ENCODE results near the gene GRWD1.

GRWD1 gene

GRCh38 chr19:48496959-48497727 is 51.4 kb downstream of the GRWD1 start:
- Histone ChIP-seq H3K36me3 (ENCODE audit: control insufficient read depth in 1 of 2, insufficient read depth in 2 of 2, low read length in 2 of 2) (no peaks in the 10 kb centered on the region), H3K4me1 (ENCODE audit: control insufficient read depth in 1 of 2, insufficient read depth in 2 of 2, low read length in 2 of 2) (peaks cover 20 to 40% of the 10 kb centered on the region in 2 donors), H3K9ac (ENCODE audit: low read depth in 1 of 2, low read length in 2 of 2) (peak overlapping the region; percentile 1 to 18), H3K27me3 (ENCODE audit: control insufficient read depth in 1 of 2, insufficient read depth in 2 of 2, low read length in 2 of 2) (peaks cover 7 to 14% of the 10 kb centered on the region in 2 donors), H3K9me3 (ENCODE audit: control insufficient read depth in 1 of 2, low read length in 2 of 2) (no peaks in the 10 kb centered on the region), H3K27ac (ENCODE audit: low read depth, low read length) (no peak overlapping the region), H3K4me3 (ENCODE audit: low read depth in 1 of 2, low read length in 2 of 2) (peak overlapping the region; percentile 15 to 48)

- Histone ChIP-seq H3K4me3 (ENCODE audit: low read depth in 1 of 2, low read length in 2 of 2) (peak overlapping the region; percentile 8 to 48), H3K36me3 (ENCODE audit: control insufficient read depth in 1 of 2, insufficient read depth in 2 of 2, low read length in 2 of 2) (no peaks in the 10 kb centered on the region), H3K27me3 (ENCODE audit: control insufficient read depth in 1 of 2, insufficient read depth in 2 of 2, low read length in 2 of 2) (peaks cover 7 to 14% of the 10 kb centered on the region in 2 donors), H3K9me3 (ENCODE audit: control insufficient read depth in 1 of 2, low read length in 2 of 2) (no peaks in the 10 kb centered on the region), H3K4me1 (ENCODE audit: control insufficient read depth in 1 of 2, insufficient read depth in 2 of 2, low read length in 2 of 2) (peaks cover 20 to 37% of the 10 kb centered on the region in 2 donors), H3K9ac (ENCODE audit: low read depth in 1 of 2, low read length in 2 of 2) (peak overlapping the region; percentile 18 to 25), H3K27ac (ENCODE audit: low read depth, low read length) (no peak overlapping the region)
Observed at GRCh38 chr19:48497728-48498594, 52.2 kb downstream of the GRWD1 start.

GRCh38 chr19:48498595-48499311 is 53.0 kb downstream of the GRWD1 start:
- Histone ChIP-seq H3K4me3 (ENCODE audit: low read depth in 1 of 2, low read length in 2 of 2) (no peak overlapping the region), H3K36me3 (ENCODE audit: control insufficient read depth in 1 of 2, insufficient read depth in 2 of 2, low read length in 2 of 2) (no peaks in the 10 kb centered on the region), H3K27ac (ENCODE audit: low read depth, low read length) (no peak overlapping the region), H3K4me1 (ENCODE audit: control insufficient read depth in 1 of 2, insufficient read depth in 2 of 2, low read length in 2 of 2) (peaks cover 20 to 37% of the 10 kb centered on the region in 2 donors), H3K9ac (ENCODE audit: low read depth in 1 of 2, low read length in 2 of 2) (no peak overlapping the region), H3K9me3 (ENCODE audit: control insufficient read depth in 1 of 2, low read length in 2 of 2) (no peaks in the 10 kb centered on the region), H3K27me3 (ENCODE audit: control insufficient read depth in 1 of 2, insufficient read depth in 2 of 2, low read length in 2 of 2) (peaks cover 7 to 14% of the 10 kb centered on the region in 2 donors)

- H3K36me3 ChIP-seq (ENCODE audit: control insufficient read depth in 1 of 2, insufficient read depth in 2 of 2, low read length in 2 of 2): no peaks in the 10 kb centered on the region
- H3K27ac ChIP-seq (ENCODE audit: low read depth, low read length): no peak overlapping the region
- no peaks in the 10 kb centered on the region for H3K9me3 ChIP-seq (ENCODE audit: control insufficient read depth in 1 of 2, low read length in 2 of 2)
- H3K9ac ChIP-seq (ENCODE audit: low read depth in 1 of 2, low read length in 2 of 2): no peak overlapping the region
- H3K4me3 ChIP-seq (ENCODE audit: low read depth in 1 of 2, low read length in 2 of 2): no peak overlapping the region
- H3K27me3 ChIP-seq (ENCODE audit: control insufficient read depth in 1 of 2, insufficient read depth in 2 of 2, low read length in 2 of 2): peaks cover 7 to 14% of the 10 kb centered on the region in 2 donors
- peaks cover 15 to 31% of the 10 kb centered on the region in 2 donors for H3K4me1 ChIP-seq (ENCODE audit: control insufficient read depth in 1 of 2, insufficient read depth in 2 of 2, low read length in 2 of 2)
Observed at GRCh38 chr19:48499316-48500090, 53.7 kb downstream of the GRWD1 start.

GRCh38 chr19:48500830-48501493 is 55.2 kb downstream of the GRWD1 start:
- Histone ChIP-seq H3K9me3 (ENCODE audit: control insufficient read depth in 1 of 2, low read length in 2 of 2) (no peaks in the 10 kb centered on the region), H3K9ac (ENCODE audit: low read depth in 1 of 2, low read length in 2 of 2) (peak overlapping the region; percentile 36 to 39), H3K4me3 (ENCODE audit: low read depth in 1 of 2, low read length in 2 of 2) (peak overlapping the region; percentile 53 to 67), H3K4me1 (ENCODE audit: control insufficient read depth in 1 of 2, insufficient read depth in 2 of 2, low read length in 2 of 2) (peaks cover 4 to 19% of the 10 kb centered on the region in 2 donors), H3K27ac (ENCODE audit: low read depth, low read length) (no peak overlapping the region), H3K27me3 (ENCODE audit: control insufficient read depth in 1 of 2, insufficient read depth in 2 of 2, low read length in 2 of 2) (peaks cover 7 to 14% of the 10 kb centered on the region in 2 donors), H3K36me3 (ENCODE audit: control insufficient read depth in 1 of 2, insufficient read depth in 2 of 2, low read length in 2 of 2) (no peaks in the 10 kb centered on the region)

- H3K27ac ChIP-seq (ENCODE audit: low read depth, low read length): peak overlapping the region; percentile 30
Observed at GRCh38 chr19:48501494-48502349, 55.9 kb downstream of the GRWD1 start.

GRCh38 chr19:48502350-48503018 is 56.7 kb downstream of the GRWD1 start:
- Histone ChIP-seq H3K9me3 (ENCODE audit: control insufficient read depth in 1 of 2, low read length in 2 of 2) (no peaks in the 10 kb centered on the region), H3K9ac (ENCODE audit: low read depth in 1 of 2, low read length in 2 of 2) (peak overlapping the region; percentile 39 to 57), H3K4me3 (ENCODE audit: low read depth in 1 of 2, low read length in 2 of 2) (peak overlapping the region; percentile 52 to 60), H3K27ac (ENCODE audit: low read depth, low read length) (no peak overlapping the region), H3K36me3 (ENCODE audit: control insufficient read depth in 1 of 2, insufficient read depth in 2 of 2, low read length in 2 of 2) (no peaks in the 10 kb centered on the region), H3K27me3 (ENCODE audit: control insufficient read depth in 1 of 2, insufficient read depth in 2 of 2, low read length in 2 of 2) (peaks cover 7 to 8% of the 10 kb centered on the region in 2 donors), H3K4me1 (ENCODE audit: control insufficient read depth in 1 of 2, insufficient read depth in 2 of 2, low read length in 2 of 2) (peaks cover 4 to 13% of the 10 kb centered on the region in 2 donors)

More at GRCh38 chr19:48501494-48502349, 55.9 kb downstream of the GRWD1 start:
- H3K4me3 ChIP-seq (ENCODE audit: low read depth in 1 of 2, low read length in 2 of 2): peak overlapping the region; percentile 53 to 67
- H3K9me3 ChIP-seq (ENCODE audit: control insufficient read depth in 1 of 2, low read length in 2 of 2): no peaks in the 10 kb centered on the region
- peaks cover 7 to 14% of the 10 kb centered on the region in 2 donors for H3K27me3 ChIP-seq (ENCODE audit: control insufficient read depth in 1 of 2, insufficient read depth in 2 of 2, low read length in 2 of 2)
- H3K36me3 ChIP-seq (ENCODE audit: control insufficient read depth in 1 of 2, insufficient read depth in 2 of 2, low read length in 2 of 2): no peaks in the 10 kb centered on the region
- H3K9ac ChIP-seq (ENCODE audit: low read depth in 1 of 2, low read length in 2 of 2): peak overlapping the region; percentile 36 to 39
- peaks cover 4 to 18% of the 10 kb centered on the region in 2 donors for H3K4me1 ChIP-seq (ENCODE audit: control insufficient read depth in 1 of 2, insufficient read depth in 2 of 2, low read length in 2 of 2)

GRCh38 chr19:48506138-48506733 is 60.5 kb downstream of the GRWD1 start:
- no peak overlapping the region for H3K9ac ChIP-seq (ENCODE audit: low read depth in 1 of 2, low read length in 2 of 2)
- peaks cover 0 to 10% of the 10 kb centered on the region in 2 donors for H3K27me3 ChIP-seq (ENCODE audit: control insufficient read depth in 1 of 2, insufficient read depth in 2 of 2, low read length in 2 of 2)
- no peak overlapping the region for H3K27ac ChIP-seq (ENCODE audit: low read depth, low read length)
- H3K9me3 ChIP-seq (ENCODE audit: control insufficient read depth in 1 of 2, low read length in 2 of 2): no peaks in the 10 kb centered on the region
- no peaks in the 10 kb centered on the region for H3K36me3 ChIP-seq (ENCODE audit: control insufficient read depth in 1 of 2, insufficient read depth in 2 of 2, low read length in 2 of 2)
- H3K4me1 ChIP-seq (ENCODE audit: control insufficient read depth in 1 of 2, insufficient read depth in 2 of 2, low read length in 2 of 2): peaks cover 3 to 4% of the 10 kb centered on the region in 2 donors
- H3K4me3 ChIP-seq (ENCODE audit: low read depth in 1 of 2, low read length in 2 of 2): no peak overlapping the region

Measured in duodenal mucosa (tissue), 2 donors.